ENCODE measurements around the gene LRRC4C. TPM values are rescaled to one million over a fixed set of nuclear protein-coding genes. Genes with fewer than 3 reads are reported as not detected.

The LRRC4C gene
- total and polyA plus RNA-seq, 2 donors (not counting 3 experiments of a cell fraction or from before 2014, with no cell fraction given) = not detected

DNA sequence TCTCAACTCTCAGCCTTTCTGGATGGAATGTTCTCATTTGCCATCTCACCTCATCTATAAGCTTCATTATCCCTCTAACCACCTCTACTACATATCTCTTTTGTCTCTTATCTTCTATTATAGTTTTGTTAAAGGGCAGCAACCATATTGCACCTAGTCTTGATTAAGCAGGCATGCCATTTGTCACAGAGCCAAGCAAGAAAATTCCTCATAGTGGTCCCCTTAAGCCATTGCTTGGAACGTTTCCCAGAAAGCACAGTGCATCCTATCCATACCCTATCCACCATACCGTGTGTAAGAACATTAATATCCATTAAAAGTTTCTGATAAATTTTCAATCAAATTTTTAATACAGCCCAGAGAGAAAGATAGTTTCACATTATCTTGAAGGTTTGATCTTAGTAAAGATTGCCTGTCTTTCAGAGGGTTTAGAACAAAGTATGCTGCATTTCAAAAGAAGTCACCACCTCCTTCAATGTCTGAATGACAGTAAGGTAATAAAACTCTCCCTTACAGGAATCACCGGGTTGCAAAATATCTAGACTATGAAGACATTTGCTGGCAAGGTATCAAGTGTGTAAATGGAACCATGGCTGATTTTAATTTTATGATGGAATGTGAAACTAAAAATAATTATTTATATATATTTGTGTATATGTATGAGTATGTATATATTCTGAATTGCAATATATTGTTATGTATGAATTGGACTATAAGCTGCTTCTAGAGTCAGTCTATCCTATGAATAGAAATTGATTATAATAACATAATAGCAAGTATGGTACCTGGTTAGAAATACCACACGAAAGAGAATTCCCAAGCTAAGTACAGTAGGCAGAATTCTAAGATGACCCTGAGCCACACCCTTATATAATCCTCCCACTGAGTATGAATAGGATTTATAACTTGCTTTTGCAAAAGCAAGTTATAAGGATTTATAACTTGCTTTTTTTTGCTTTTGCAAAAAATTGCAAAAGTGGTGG lies 1296.3 kb downstream of the LRRC4C start:
- H4K20me1 ChIP-seq (replicated peaks; ENCODE audit: control insufficient read depth, extremely low read depth, insufficient read depth, low read length) = no peaks in the 10 kb centered on the region
- H3K79me2 ChIP-seq (ENCODE audit: control insufficient read depth, insufficient read depth, low read length) = no peaks in the 10 kb centered on the region
- no peak for TF ChIP-seq GATA2 (IDR thresholded peaks at IDR 0.05; ENCODE audit: insufficient read depth, insufficient read length, low read depth, low read length)
- no peak for TF ChIP-seq JUN (IDR thresholded peaks at IDR 0.05; ENCODE audit: borderline replicate concordance, insufficient read depth, insufficient read length, low read depth)
- no peak for TF ChIP-seq EZH2 (IDR thresholded peaks at IDR 0.05; ENCODE audit: borderline replicate concordance, low read depth, low read length, severe bottlenecking)
- TF ChIP-seq, protein P1, sequence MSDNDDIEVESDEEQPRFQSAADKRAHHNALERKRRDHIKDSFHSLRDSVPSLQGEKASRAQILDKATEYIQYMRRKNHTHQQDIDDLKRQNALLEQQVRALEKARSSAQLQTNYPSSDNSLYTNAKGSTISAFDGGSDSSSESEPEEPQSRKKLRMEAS (IDR thresholded peaks at IDR 0.05; ENCODE audit: insufficient read depth, insufficient read length) = no peak
- no peak for TF ChIP-seq POLR2A (IDR thresholded peaks at IDR 0.05; ENCODE audit: low read depth, low read length)
- TF ChIP-seq, protein P2, sequence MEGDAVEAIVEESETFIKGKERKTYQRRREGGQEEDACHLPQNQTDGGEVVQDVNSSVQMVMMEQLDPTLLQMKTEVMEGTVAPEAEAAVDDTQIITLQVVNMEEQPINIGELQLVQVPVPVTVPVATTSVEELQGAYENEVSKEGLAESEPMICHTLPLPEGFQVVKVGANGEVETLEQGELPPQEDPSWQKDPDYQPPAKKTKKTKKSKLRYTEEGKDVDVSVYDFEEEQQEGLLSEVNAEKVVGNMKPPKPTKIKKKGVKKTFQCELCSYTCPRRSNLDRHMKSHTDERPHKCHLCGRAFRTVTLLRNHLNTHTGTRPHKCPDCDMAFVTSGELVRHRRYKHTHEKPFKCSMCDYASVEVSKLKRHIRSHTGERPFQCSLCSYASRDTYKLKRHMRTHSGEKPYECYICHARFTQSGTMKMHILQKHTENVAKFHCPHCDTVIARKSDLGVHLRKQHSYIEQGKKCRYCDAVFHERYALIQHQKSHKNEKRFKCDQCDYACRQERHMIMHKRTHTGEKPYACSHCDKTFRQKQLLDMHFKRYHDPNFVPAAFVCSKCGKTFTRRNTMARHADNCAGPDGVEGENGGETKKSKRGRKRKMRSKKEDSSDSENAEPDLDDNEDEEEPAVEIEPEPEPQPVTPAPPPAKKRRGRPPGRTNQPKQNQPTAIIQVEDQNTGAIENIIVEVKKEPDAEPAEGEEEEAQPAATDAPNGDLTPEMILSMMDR (IDR thresholded peaks at IDR 0.05; ENCODE audit: extremely low read depth in 1 of 2, insufficient read depth in 1 of 2, low read depth in 1 of 2, low read length in 2 of 2) = no peak
- TF ChIP-seq FOS (IDR thresholded peaks at IDR 0.05; ENCODE audit: borderline replicate concordance, insufficient read depth, low read length) = no peak
- TF ChIP-seq POLR2AphosphoS5 (IDR thresholded peaks at IDR 0.05; ENCODE audit: insufficient read depth, low read depth, low read length) = no peak
- TF ChIP-seq MYC (IDR thresholded peaks at IDR 0.05; ENCODE audit: low read depth, low read length) = no peak
- no peaks in the 10 kb centered on the region for H3K9me1 ChIP-seq (replicated peaks; ENCODE audit: control insufficient read depth, extremely low read depth, insufficient read depth, low read length)
- POLR2A ChIA-PET = no interaction called here
- CTCF ChIA-PET = no interaction called here
- no peak overlapping the region for H2AFZ ChIP-seq (ENCODE audit: low read depth, low read length)
- no peak overlapping the region for H3K27ac ChIP-seq (ENCODE audit: insufficient read depth, low read depth, low read length)
- H3K9me3 ChIP-seq (replicated peaks; ENCODE audit: control insufficient read depth, insufficient read depth, low read length) = no peaks in the 10 kb centered on the region
- no peaks in the 10 kb centered on the region for H3K4me1 ChIP-seq (ENCODE audit: control insufficient read depth, extremely low read depth, insufficient read depth, low read length)
- no peaks in the 10 kb centered on the region for H3K27me3 ChIP-seq (ENCODE audit: control insufficient read depth in 2 of 2, insufficient read depth in 2 of 2, low read length in 2 of 2)
- DNase-seq (ENCODE audit: low read depth, low spot score) (no peak), FAIRE-seq (no peak)
- H3K36me3 ChIP-seq (ENCODE audit: control insufficient read depth in 2 of 2, extremely low read depth in 1 of 2, insufficient read depth in 2 of 2, low read length in 2 of 2) = no peaks in the 10 kb centered on the region
- BruUV-seq (replicated peaks) = no TSS peak
- no peak overlapping the region for H3K4me2 ChIP-seq (ENCODE audit: insufficient read depth, low read length)
- no peak overlapping the region for H3K4me3 ChIP-seq (replicated peaks in 1 of 3; ENCODE audit: insufficient read depth in 1 of 3, low read depth in 1 of 3, low read length in 3 of 3)
- dilution Hi-C loops (cut with MboI; ENCODE audit: extremely low pct_ligation_motif_present, low sequenced_read_pairs) = no loop called here
- no peak overlapping the region for H3K9ac ChIP-seq (replicated peaks; ENCODE audit: extremely low read depth, insufficient read depth, low read length)
- intact Hi-C loops (cut with micrococcal nuclease) = no loop called here

Data from endothelial cell of umbilical vein (primary cell).